H1 (cell line): ENCODE results near the gene CTNNBL1.

Source experiments
- EP300 ChIP-seq, 2 experiments: IDR thresholded peaks; 1 replicate in 1 of 2; 2 replicates in 1 of 2; pipeline ENCODE4 v1.6.1; 2011 to 2012; ENCODE audit warnings: low read depth in 2 of 2, low read length in 2 of 2, mild to moderate bottlenecking in 2 of 2, borderline replicate concordance in 1 of 2, inconsistent platforms in 1 of 2, moderate library complexity in 1 of 2
- KDM1A ChIP-seq: fragments of 200-600, 300-600 bp; sonication (generic); IDR thresholded peaks from 2 replicates; pipeline ENCODE4 v1.7.1; 2016; ENCODE audit warnings: mild to moderate bottlenecking, low read length, borderline replicate concordance
- TAF1 ChIP-seq: IDR thresholded peaks from 2 replicates; pipeline ENCODE4 v1.6.1; 2011; ENCODE audit warnings: mild to moderate bottlenecking, low read depth, low read length

DNA sequence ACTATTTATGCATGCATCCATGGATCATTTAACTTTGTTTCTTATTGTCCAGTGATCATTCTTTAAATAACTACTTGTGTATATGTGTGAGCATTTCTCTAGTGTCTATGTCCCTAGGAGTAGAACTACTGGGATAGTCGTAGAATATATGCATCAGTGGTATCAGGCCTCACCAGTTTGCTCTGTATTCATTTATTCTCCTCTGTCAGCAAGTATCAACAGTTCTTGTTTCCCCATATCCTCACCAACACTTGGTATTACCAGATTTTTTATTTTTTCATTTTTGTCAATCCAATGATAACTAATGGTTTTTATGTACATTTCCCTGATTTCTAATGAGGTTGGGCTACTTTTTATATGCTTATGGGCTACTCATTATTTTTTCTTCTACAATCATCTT is 27.9 kb downstream of the CTNNBL1 start:
- TF ChIP-seq EP300 (IDR thresholded peaks at IDR 0.05; ENCODE audit: borderline replicate concordance in 1 of 2, low read depth in 2 of 2, low read length in 2 of 2) (no peak), TAF1 (no peak), KDM1A (no peak)
